ENCODE results near the gene ATG5.

ATG5 gene

DNA sequence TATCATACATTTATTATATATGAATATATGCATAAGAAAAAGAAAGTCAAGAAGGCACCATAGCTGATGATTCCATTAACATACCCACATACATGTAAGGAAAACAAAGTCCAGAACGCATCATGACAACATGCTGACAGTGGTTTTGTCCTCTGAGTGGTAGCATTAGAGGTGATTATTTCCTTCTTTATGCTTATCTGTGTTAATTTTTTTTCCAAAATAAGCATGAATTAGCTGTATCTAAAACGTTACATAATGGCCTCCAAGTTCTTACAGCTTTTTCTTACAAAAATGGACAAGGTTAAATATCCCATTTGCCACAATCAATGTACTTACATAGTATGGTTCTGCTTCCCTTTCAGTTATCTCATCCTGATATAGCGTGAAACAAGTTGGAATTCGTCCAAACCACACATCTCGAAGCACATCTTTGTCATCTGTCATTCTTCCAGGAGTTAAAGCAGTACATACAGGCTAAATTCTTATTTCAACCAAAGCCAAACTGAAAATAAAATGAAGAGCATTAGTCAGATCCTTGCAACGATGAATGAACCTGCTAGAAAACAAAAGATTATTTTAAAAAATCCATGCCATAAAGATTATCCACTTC lies 9.7 kb downstream of the ATG5 start:
- Histone ChIP-seq H3K36me3 (ENCODE audit: control insufficient read depth in 1 of 2, insufficient read depth in 2 of 2, low read length in 2 of 2) (peaks cover 9 to 11% of the 10 kb centered on the region in 2 donors), H3K4me3 (ENCODE audit: low read depth in 1 of 2, low read length in 2 of 2) (no peak overlapping the region), H3K27me3 (ENCODE audit: control insufficient read depth in 1 of 2, insufficient read depth in 2 of 2, low read length in 2 of 2) (no peaks in the 10 kb centered on the region), H3K9ac (ENCODE audit: low read depth in 1 of 2, low read length in 2 of 2) (no peak overlapping the region), H3K4me1 (ENCODE audit: control insufficient read depth in 1 of 2, insufficient read depth in 2 of 2, low read length in 2 of 2) (peaks cover 7 to 8% of the 10 kb centered on the region in 2 donors), H3K9me3 (ENCODE audit: control insufficient read depth in 1 of 2, low read length in 2 of 2) (no peaks in the 10 kb centered on the region), H3K27ac (ENCODE audit: low read depth, low read length) (no peak overlapping the region)

DNA sequence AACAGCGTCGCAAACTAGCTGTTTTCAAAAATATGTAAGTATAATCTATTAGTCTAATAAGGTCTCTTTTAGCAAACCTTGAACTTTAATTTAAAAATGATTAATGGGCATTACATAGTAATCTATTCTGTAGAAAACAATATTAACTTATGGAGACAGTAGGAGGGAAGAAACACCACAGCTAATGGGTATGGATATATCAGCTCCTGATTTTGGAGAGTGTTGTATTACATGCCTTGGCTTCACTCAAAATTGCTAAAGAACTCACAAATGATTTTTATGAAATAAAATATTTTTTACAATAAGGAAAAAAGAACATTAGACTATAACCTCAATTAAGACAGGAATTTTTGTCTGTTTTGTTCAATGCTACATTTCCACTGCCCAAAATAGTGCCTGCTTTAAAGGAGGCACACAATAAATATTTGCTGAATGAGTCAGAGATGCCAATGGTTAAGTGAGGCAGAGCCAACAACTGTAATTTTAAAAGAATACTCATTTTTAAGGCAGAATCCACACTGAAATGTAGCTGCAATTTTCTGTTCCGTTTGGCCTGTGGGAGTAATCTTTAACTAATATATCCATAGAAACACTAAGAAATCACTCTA lies 15.7 kb downstream of the ATG5 start:
- no peaks in the 10 kb centered on the region for H3K9me3 ChIP-seq (ENCODE audit: control insufficient read depth in 1 of 2, low read length in 2 of 2)
- H3K9ac ChIP-seq (ENCODE audit: low read depth in 1 of 2, low read length in 2 of 2): no peak overlapping the region
- peaks cover 7 to 8% of the 10 kb centered on the region in 2 donors for H3K4me1 ChIP-seq (ENCODE audit: control insufficient read depth in 1 of 2, insufficient read depth in 2 of 2, low read length in 2 of 2)
- no peaks in the 10 kb centered on the region for H3K27me3 ChIP-seq (ENCODE audit: control insufficient read depth in 1 of 2, insufficient read depth in 2 of 2, low read length in 2 of 2)
- peaks cover 2 to 11% of the 10 kb centered on the region in 2 donors for H3K36me3 ChIP-seq (ENCODE audit: control insufficient read depth in 1 of 2, insufficient read depth in 2 of 2, low read length in 2 of 2)
- H3K4me3 ChIP-seq (ENCODE audit: low read depth in 1 of 2, low read length in 2 of 2): no peak overlapping the region
- H3K27ac ChIP-seq (ENCODE audit: low read depth, low read length): no peak overlapping the region

DNA sequence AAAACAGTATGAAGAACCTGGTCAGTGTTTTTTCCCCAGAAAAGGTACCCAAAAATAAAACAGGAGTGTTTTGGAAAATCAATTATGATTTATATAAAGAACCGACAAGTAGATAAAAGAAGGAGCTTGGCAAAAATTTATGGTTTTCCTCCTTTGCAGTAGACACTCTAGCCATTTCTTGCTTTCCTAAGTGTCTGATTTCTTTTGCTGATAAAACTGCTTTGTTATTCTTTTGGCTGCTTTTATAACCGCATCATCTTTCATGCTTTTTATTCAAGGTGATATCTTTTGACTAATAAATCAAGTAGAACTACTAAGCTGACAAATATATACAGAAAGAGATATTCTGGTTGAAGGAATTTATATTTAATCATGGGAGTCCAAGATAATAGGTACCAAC lies 16.6 kb downstream of the ATG5 start:
- H3K9me3 ChIP-seq (ENCODE audit: control insufficient read depth in 1 of 2, low read length in 2 of 2): no peaks in the 10 kb centered on the region
- no peak overlapping the region for H3K4me3 ChIP-seq (ENCODE audit: low read depth in 1 of 2, low read length in 2 of 2)
- H3K27ac ChIP-seq (ENCODE audit: low read depth, low read length): no peak overlapping the region
- H3K4me1 ChIP-seq (ENCODE audit: control insufficient read depth in 1 of 2, insufficient read depth in 2 of 2, low read length in 2 of 2): peaks cover 7 to 8% of the 10 kb centered on the region in 2 donors
- no peak overlapping the region for H3K9ac ChIP-seq (ENCODE audit: low read depth in 1 of 2, low read length in 2 of 2)
- H3K36me3 ChIP-seq (ENCODE audit: control insufficient read depth in 1 of 2, insufficient read depth in 2 of 2, low read length in 2 of 2): peaks cover 0 to 9% of the 10 kb centered on the region in 2 donors
- no peaks in the 10 kb centered on the region for H3K27me3 ChIP-seq (ENCODE audit: control insufficient read depth in 1 of 2, insufficient read depth in 2 of 2, low read length in 2 of 2)

DNA sequence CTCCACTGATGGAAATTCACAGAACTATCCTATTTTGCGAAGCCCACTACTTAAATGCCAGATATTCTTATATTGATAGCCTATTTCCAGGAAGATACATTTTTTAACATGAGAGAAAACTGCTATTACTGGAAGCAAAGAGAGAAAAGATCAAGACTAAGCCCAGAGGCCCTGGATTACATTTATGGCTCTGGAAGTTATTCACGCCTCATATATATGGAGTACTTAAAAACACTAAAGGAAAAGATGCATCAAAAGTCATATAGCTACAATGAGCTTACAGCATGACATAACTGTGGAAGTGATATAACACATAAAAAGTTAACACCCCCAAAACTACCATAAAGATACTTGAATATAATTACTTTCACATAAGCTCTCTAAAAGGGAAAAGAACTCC lies 19.8 kb downstream of the ATG5 start:
- no peaks in the 10 kb centered on the region for H3K9me3 ChIP-seq (ENCODE audit: control insufficient read depth in 1 of 2, low read length in 2 of 2)
- no peak overlapping the region for H3K4me3 ChIP-seq (ENCODE audit: low read depth in 1 of 2, low read length in 2 of 2)
- H3K36me3 ChIP-seq (ENCODE audit: control insufficient read depth in 1 of 2, insufficient read depth in 2 of 2, low read length in 2 of 2): peaks cover 0 to 6% of the 10 kb centered on the region in 2 donors
- H3K9ac ChIP-seq (ENCODE audit: low read depth in 1 of 2, low read length in 2 of 2): no peak overlapping the region
- H3K27me3 ChIP-seq (ENCODE audit: control insufficient read depth in 1 of 2, insufficient read depth in 2 of 2, low read length in 2 of 2): no peaks in the 10 kb centered on the region
- no peaks in the 10 kb centered on the region for H3K4me1 ChIP-seq (ENCODE audit: control insufficient read depth in 1 of 2, insufficient read depth in 2 of 2, low read length in 2 of 2)
- no peak overlapping the region for H3K27ac ChIP-seq (ENCODE audit: low read depth, low read length)

DNA sequence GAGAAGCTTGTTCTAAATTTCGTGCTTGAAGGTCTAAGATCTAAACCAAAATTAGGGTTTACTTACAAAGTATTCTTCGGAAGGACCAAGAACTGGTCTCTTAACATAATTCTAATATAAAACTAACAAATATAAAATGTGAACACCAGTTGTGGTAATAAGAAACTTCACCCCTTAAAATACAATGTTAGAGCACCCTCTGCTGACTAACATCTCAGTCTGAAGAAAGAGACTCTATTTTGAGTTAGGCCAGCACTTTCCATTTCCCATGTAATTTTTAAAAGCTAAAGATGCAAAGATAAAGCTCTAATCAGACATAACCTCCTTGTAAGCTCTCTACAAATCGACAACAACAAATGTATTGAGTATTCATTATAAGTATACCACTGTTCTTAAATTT lies 24.6 kb downstream of the ATG5 start:
- H3K27me3 ChIP-seq (ENCODE audit: control insufficient read depth in 1 of 2, insufficient read depth in 2 of 2, low read length in 2 of 2): no peaks in the 10 kb centered on the region
- no peak overlapping the region for H3K4me3 ChIP-seq (ENCODE audit: low read depth in 1 of 2, low read length in 2 of 2)
- no peaks in the 10 kb centered on the region for H3K9me3 ChIP-seq (ENCODE audit: control insufficient read depth in 1 of 2, low read length in 2 of 2)
- H3K9ac ChIP-seq (ENCODE audit: low read depth in 1 of 2, low read length in 2 of 2): no peak overlapping the region
- no peaks in the 10 kb centered on the region for H3K36me3 ChIP-seq (ENCODE audit: control insufficient read depth in 1 of 2, insufficient read depth in 2 of 2, low read length in 2 of 2)
- no peaks in the 10 kb centered on the region for H3K4me1 ChIP-seq (ENCODE audit: control insufficient read depth in 1 of 2, insufficient read depth in 2 of 2, low read length in 2 of 2)
- H3K27ac ChIP-seq (ENCODE audit: low read depth, low read length): no peak overlapping the region

DNA sequence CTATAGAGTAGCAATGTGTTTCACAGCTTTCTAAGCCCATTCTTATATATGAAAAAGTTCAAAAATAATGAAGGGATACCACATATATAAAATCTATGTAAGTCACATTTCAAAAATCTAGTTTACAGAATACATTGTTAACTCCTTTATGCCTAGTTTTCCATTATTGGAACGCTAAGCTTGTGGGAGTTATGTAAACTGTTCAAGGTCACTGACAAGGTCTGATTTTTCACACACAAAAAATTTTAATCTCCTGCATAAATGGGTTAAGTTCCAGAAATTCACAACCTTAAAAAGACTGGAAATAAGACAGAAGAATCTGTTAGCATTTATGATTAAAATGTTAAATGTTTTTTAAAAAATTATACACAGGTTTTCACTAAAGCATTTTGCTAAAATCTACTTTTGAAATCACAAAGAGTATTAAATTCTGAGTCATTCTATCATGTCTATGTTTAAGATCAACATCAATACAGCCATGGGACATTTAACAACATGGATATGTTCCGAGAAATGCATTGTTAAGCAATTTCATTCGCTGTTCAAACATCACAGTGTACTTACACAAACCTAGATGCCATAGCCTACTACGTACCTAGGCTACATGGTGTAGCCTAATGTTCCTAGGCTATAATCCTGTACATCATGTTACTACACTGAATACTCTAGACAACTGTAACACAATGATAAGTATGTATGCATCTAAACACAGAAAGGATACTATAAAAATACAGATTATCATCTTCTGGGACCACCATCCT lies 25.4 kb downstream of the ATG5 start:
- Histone ChIP-seq H3K9me3 (ENCODE audit: control insufficient read depth in 1 of 2, low read length in 2 of 2) (no peaks in the 10 kb centered on the region), H3K27me3 (ENCODE audit: control insufficient read depth in 1 of 2, insufficient read depth in 2 of 2, low read length in 2 of 2) (no peaks in the 10 kb centered on the region), H3K4me1 (ENCODE audit: control insufficient read depth in 1 of 2, insufficient read depth in 2 of 2, low read length in 2 of 2) (no peaks in the 10 kb centered on the region), H3K9ac (ENCODE audit: low read depth in 1 of 2, low read length in 2 of 2) (no peak overlapping the region), H3K4me3 (ENCODE audit: low read depth in 1 of 2, low read length in 2 of 2) (no peak overlapping the region), H3K27ac (ENCODE audit: low read depth, low read length) (no peak overlapping the region), H3K36me3 (ENCODE audit: control insufficient read depth in 1 of 2, insufficient read depth in 2 of 2, low read length in 2 of 2) (no peaks in the 10 kb centered on the region)

DNA sequence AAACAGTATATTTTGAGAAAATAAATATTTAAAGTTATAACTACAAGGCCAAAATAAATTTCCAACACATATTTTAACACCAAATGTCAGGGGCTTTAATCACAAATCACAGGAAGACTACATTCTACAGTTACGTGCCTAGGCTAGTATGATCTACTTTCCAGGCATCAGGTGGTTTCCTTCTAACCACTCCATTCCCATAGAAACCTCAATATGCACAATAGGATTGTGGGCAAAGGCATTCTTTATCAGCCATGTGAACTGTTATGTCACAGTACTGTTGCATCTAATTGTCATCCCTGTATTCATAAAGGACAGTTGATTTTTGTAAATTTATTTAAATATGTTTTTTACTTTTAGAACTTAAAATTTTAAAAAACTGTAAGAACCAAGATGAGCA lies 32.4 kb downstream of the ATG5 start:
- no peaks in the 10 kb centered on the region for H3K27me3 ChIP-seq (ENCODE audit: control insufficient read depth in 1 of 2, insufficient read depth in 2 of 2, low read length in 2 of 2)
- no peak overlapping the region for H3K4me3 ChIP-seq (ENCODE audit: low read depth in 1 of 2, low read length in 2 of 2)
- no peak overlapping the region for H3K9ac ChIP-seq (ENCODE audit: low read depth in 1 of 2, low read length in 2 of 2)
- H3K27ac ChIP-seq (ENCODE audit: low read depth, low read length): no peak overlapping the region
- H3K4me1 ChIP-seq (ENCODE audit: control insufficient read depth in 1 of 2, insufficient read depth in 2 of 2, low read length in 2 of 2): no peaks in the 10 kb centered on the region
- H3K9me3 ChIP-seq (ENCODE audit: control insufficient read depth in 1 of 2, low read length in 2 of 2): no peaks in the 10 kb centered on the region
- H3K36me3 ChIP-seq (ENCODE audit: control insufficient read depth in 1 of 2, insufficient read depth in 2 of 2, low read length in 2 of 2): peaks cover 13 to 20% of the 10 kb centered on the region in 2 donors

DNA sequence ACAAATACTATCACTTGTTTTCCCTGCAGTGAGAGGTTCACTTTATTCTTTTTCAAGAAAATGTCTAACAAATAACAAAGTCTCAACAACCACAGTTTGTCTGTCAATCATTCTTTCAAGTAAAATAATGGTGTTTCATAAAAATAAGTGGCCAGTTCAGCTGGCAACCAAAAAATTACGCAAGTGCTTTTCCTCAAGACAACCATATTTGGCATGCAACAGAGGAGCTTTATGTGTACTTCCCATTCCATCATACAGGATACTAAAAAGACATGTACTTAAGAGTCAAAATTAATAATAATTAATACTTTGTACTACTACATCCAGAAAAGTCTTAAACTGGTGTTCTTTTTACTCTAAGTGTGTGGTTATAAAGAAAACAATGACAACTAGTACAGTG lies 34.6 kb downstream of the ATG5 start:
- Histone ChIP-seq H3K27ac (ENCODE audit: low read depth, low read length) (no peak overlapping the region), H3K27me3 (ENCODE audit: control insufficient read depth in 1 of 2, insufficient read depth in 2 of 2, low read length in 2 of 2) (no peaks in the 10 kb centered on the region), H3K4me3 (ENCODE audit: low read depth in 1 of 2, low read length in 2 of 2) (no peak overlapping the region), H3K9ac (ENCODE audit: low read depth in 1 of 2, low read length in 2 of 2) (no peak overlapping the region), H3K9me3 (ENCODE audit: control insufficient read depth in 1 of 2, low read length in 2 of 2) (no peaks in the 10 kb centered on the region), H3K36me3 (ENCODE audit: control insufficient read depth in 1 of 2, insufficient read depth in 2 of 2, low read length in 2 of 2) (peaks cover 13 to 20% of the 10 kb centered on the region in 2 donors), H3K4me1 (ENCODE audit: control insufficient read depth in 1 of 2, insufficient read depth in 2 of 2, low read length in 2 of 2) (no peaks in the 10 kb centered on the region)

DNA sequence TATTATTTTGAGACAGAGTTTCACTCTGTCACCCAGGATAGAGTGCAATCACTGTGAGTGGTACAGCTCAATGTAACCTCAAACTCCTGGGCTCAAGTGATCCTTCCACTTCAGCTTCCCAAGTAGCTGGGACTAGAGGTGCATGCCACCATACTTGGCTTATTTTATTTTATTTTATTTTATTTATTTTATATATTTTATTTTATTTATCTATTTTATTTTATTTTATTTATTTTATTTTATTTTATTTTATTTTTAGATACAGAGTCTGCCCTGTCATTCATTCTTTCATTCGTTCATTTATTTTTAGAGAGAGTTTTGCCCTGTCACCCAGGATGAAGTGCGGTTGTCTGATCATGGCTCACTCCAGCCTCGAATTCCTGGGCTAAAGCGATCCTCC lies 35.5 kb downstream of the ATG5 start:
- no peak overlapping the region for H3K27ac ChIP-seq (ENCODE audit: low read depth, low read length)
- no peaks in the 10 kb centered on the region for H3K9me3 ChIP-seq (ENCODE audit: control insufficient read depth in 1 of 2, low read length in 2 of 2)
- H3K36me3 ChIP-seq (ENCODE audit: control insufficient read depth in 1 of 2, insufficient read depth in 2 of 2, low read length in 2 of 2): peaks cover 13 to 20% of the 10 kb centered on the region in 2 donors
- no peak overlapping the region for H3K9ac ChIP-seq (ENCODE audit: low read depth in 1 of 2, low read length in 2 of 2)
- no peaks in the 10 kb centered on the region for H3K4me1 ChIP-seq (ENCODE audit: control insufficient read depth in 1 of 2, insufficient read depth in 2 of 2, low read length in 2 of 2)
- no peak overlapping the region for H3K4me3 ChIP-seq (ENCODE audit: low read depth in 1 of 2, low read length in 2 of 2)
- no peaks in the 10 kb centered on the region for H3K27me3 ChIP-seq (ENCODE audit: control insufficient read depth in 1 of 2, insufficient read depth in 2 of 2, low read length in 2 of 2)

DNA sequence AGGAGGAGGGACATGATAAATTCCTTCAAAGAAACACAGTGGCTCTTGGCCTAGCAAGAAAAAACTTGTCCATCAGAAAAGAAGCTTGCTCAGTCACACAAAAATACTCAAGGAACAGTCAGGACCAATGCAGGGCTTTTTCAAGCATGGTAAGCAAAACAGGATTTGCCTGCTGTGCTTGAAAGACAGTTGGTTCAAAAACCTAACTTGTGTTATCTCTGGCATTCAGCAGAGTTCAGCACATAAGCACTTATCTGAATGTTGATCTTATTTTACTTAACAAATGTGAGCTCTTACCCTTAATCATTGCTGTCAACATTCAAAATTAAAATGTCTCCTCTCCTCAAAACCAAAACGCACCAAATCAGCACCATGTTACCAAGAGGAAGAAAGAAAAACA lies 38.3 kb downstream of the ATG5 start:
- Histone ChIP-seq H3K4me1 (ENCODE audit: control insufficient read depth in 1 of 2, insufficient read depth in 2 of 2, low read length in 2 of 2) (no peaks in the 10 kb centered on the region), H3K27ac (ENCODE audit: low read depth, low read length) (no peak overlapping the region)

More for the DNA sequence above, 38.3 kb downstream of the ATG5 start:
- Histone ChIP-seq H3K4me3 (ENCODE audit: low read depth in 1 of 2, low read length in 2 of 2) (no peak overlapping the region), H3K9me3 (ENCODE audit: control insufficient read depth in 1 of 2, low read length in 2 of 2) (no peaks in the 10 kb centered on the region), H3K27me3 (ENCODE audit: control insufficient read depth in 1 of 2, insufficient read depth in 2 of 2, low read length in 2 of 2) (no peaks in the 10 kb centered on the region), H3K36me3 (ENCODE audit: control insufficient read depth in 1 of 2, insufficient read depth in 2 of 2, low read length in 2 of 2) (peaks cover 12 to 19% of the 10 kb centered on the region in 2 donors), H3K9ac (ENCODE audit: low read depth in 1 of 2, low read length in 2 of 2) (no peak overlapping the region)
